Heart left ventricle (tissue), 13 donors: Measurements from ENCODE around the gene SHISA5.

ENCODE experiments used
- POLR2A ChIP-seq, 2 donors: fragments of 450-650 bp; IDR thresholded peaks; one replicate each; pipeline ENCODE4 v1.6.1; 2017; ENCODE audit warnings: antibody characterized with exemption in 2 of 2, mild to moderate bottlenecking in 2 of 2, moderate library complexity in 2 of 2
- TF ChIP-seq, protein P1 (sequence below), 12 donors: fragments of 200-600 bp; sonication (generic) in 4 of 12; IDR thresholded peaks; one replicate each; pipeline versions ENCODE4 v1.5.0 to v1.8.0; 2018 to 2022; ENCODE audit warnings: antibody characterized with exemption in 12 of 12, mild to moderate bottlenecking in 5 of 12
- donor health status: ischemic (EF 13 %, LVEDD 7.1; RV severe dilation, severe dysfunction).
- donor health status: DM: no; HTN: yes; CAD: no.
- donor health status: DM: no; HTN: no; CAD: no.
- donor health status: ischemic (EF 25% LVEDD 6.9; RV normal size, moderate dysfunction).
- donor health status: ischemic (EF 25% LVEDD 5.7; RV mildly dilated, moderate dysfunction).
- donor health status: ischemic (EF 35%, LVEDD 5.7; RV mildly dilated, moderate dysfunction).
- donor health status: nonischemic (EF 11% LVEDD 7.7; RV severe dilation, severe dysfunction).
- donor health status: DM: yes; HTN: yes; CAD: no.
- donor health status: PGD.
- donor health status: ischemic (EF 29% LVEDD 5.4; RV normal size, mild dysfunction).
- donor health status: nonischemic (EF 23%, LVEDD 6.1; RV moderate dilation, normal function).

DNA sequence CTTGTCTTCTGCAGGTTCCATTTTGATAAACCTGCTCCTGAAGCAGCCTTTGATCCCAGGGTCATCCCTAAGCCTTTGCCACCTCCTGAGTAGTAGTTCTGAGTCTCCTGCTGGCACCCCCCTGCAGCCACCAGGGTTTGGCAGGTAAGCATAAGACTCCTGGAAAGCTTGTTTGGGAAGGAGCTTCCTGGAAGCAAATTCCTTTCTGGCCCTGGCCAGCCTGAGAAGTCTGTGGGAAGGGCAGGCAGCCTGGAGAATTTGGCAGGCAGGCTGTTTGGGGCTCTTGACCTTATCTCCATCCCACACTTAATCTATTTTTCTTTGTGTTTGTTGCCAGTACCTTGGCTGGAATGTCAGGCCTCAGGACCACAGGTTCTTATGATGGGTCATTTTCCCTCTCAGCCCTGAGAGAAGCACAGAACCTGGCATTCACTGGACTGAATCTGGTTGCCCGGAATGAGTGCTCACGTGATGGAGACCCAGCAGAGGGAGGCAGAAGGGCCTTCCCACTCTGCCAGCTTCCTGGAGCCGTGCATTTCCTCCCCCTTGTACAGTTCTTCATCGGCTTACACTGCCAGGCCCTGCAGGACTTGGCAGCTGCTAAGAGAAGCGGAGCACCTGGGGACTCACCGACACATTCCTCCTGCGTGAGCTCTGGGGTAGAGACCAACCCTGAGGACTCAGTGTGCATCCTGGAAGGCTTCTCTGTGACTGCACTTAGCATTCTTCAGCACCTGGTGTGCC, 44.0 kb downstream of the SHISA5 start:
- TF ChIP-seq, protein P1, sequence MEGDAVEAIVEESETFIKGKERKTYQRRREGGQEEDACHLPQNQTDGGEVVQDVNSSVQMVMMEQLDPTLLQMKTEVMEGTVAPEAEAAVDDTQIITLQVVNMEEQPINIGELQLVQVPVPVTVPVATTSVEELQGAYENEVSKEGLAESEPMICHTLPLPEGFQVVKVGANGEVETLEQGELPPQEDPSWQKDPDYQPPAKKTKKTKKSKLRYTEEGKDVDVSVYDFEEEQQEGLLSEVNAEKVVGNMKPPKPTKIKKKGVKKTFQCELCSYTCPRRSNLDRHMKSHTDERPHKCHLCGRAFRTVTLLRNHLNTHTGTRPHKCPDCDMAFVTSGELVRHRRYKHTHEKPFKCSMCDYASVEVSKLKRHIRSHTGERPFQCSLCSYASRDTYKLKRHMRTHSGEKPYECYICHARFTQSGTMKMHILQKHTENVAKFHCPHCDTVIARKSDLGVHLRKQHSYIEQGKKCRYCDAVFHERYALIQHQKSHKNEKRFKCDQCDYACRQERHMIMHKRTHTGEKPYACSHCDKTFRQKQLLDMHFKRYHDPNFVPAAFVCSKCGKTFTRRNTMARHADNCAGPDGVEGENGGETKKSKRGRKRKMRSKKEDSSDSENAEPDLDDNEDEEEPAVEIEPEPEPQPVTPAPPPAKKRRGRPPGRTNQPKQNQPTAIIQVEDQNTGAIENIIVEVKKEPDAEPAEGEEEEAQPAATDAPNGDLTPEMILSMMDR (IDR thresholded peaks at IDR 0.05): no peak
- no peak for TF ChIP-seq POLR2A (IDR thresholded peaks at IDR 0.05)
